Astrocyte (in vitro differentiated cells and primary cell): ENCODE measurements around the gene ATP8A1. TPM values are rescaled to one million over a fixed set of nuclear protein-coding genes. Genes with fewer than 3 reads are reported as not detected.

Source experiments
- DNase-seq: peaks from one replicate; pipeline ENCODE4 v3.0.0-alpha.2; 2010; ENCODE audit warnings: low read depth
- FAIRE-seq: peaks from 2 replicates; lab custom pipeline; 2011; peaks lifted over from hg19 to GRCh38; lab: Jason Lieb, UNC
- H2AFZ ChIP-seq: 2 replicates; pipeline ENCODE4 v1.6.0; 2012; ENCODE audit warnings: low read depth, low read length, inconsistent platforms
- H3K27ac ChIP-seq: 2 replicates; pipeline ENCODE4 v1.5.1; 2011; ENCODE audit warnings: low read depth, low read length, inconsistent platforms
- H3K27me3 ChIP-seq: 2 replicates; pipeline ENCODE4 v1.6.0; 2011; ENCODE audit warnings: low read length, inconsistent platforms; ENCODE audit not compliant: insufficient read depth
- H3K36me3 ChIP-seq: 2 replicates; pipeline ENCODE4 v1.5.1; 2011; ENCODE audit warnings: low read length, inconsistent platforms; ENCODE audit not compliant: insufficient read depth
- H3K4me1 ChIP-seq: 2 replicates; pipeline ENCODE4 v1.5.1; 2011; ENCODE audit warnings: low read length, inconsistent platforms; ENCODE audit not compliant: insufficient read depth
- H3K4me2 ChIP-seq: 2 replicates; pipeline ENCODE4 v1.6.0; 2012; ENCODE audit warnings: low read length, inconsistent platforms
- H3K4me3 ChIP-seq: 2 replicates; pipeline ENCODE4 v1.5.1; 2011; ENCODE audit warnings: low read depth, mild to moderate bottlenecking, low read length, inconsistent platforms; ENCODE audit not compliant: insufficient read depth
- H3K79me2 ChIP-seq: 2 replicates; pipeline ENCODE4 v1.6.0; 2012; ENCODE audit warnings: mild to moderate bottlenecking, low read length, inconsistent platforms; ENCODE audit not compliant: insufficient read depth
- H3K9ac ChIP-seq: 2 replicates; pipeline ENCODE4 v1.6.0; 2012; ENCODE audit warnings: mild to moderate bottlenecking, low read length, inconsistent platforms
- H3K9me3 ChIP-seq: 2 replicates; pipeline ENCODE4 v1.5.1; 2012; ENCODE audit warnings: low read depth, mild to moderate bottlenecking, low read length, inconsistent platforms; ENCODE audit not compliant: insufficient read depth
- H4K20me1 ChIP-seq: 2 replicates; pipeline ENCODE4 v1.6.0; 2012; ENCODE audit warnings: low read length, inconsistent platforms; ENCODE audit not compliant: insufficient read depth
- H3K27ac Mint-ChIP-seq: one replicate; pipeline ENCODE4 v1.8.0; 2021; ENCODE audit warnings: mild to moderate bottlenecking, mixed read lengths; ENCODE audit not compliant: unreplicated experiment
- H3K27me3 Mint-ChIP-seq: one replicate; pipeline ENCODE4 v1.8.0; 2021; ENCODE audit warnings: low read depth, mixed read lengths; ENCODE audit not compliant: unreplicated experiment
- H3K36me3 Mint-ChIP-seq: one replicate; pipeline ENCODE4 v1.8.0; 2021; ENCODE audit warnings: low read depth, mixed read lengths; ENCODE audit not compliant: unreplicated experiment
- H3K4me1 Mint-ChIP-seq: one replicate; pipeline ENCODE4 v1.8.0; 2021; ENCODE audit warnings: low read depth, mixed read lengths; ENCODE audit not compliant: unreplicated experiment
- H3K4me3 Mint-ChIP-seq: one replicate; pipeline ENCODE4 v1.8.0; 2021; ENCODE audit warnings: mild to moderate bottlenecking, moderate library complexity, mixed read lengths; ENCODE audit not compliant: unreplicated experiment
- H3K9me3 Mint-ChIP-seq: one replicate; pipeline ENCODE4 v1.8.0; 2021; ENCODE audit warnings: mild to moderate bottlenecking, mixed read lengths; ENCODE audit not compliant: unreplicated experiment
- EZH2 ChIP-seq: IDR thresholded peaks from 2 replicates; pipeline ENCODE4 v1.6.1; 2012; ENCODE audit warnings: mild to moderate bottlenecking, low read length, inconsistent platforms; ENCODE audit not compliant: insufficient read depth
- total RNA-seq: library from RNA; stranded (reverse); gene quantifications from 2 replicates; pipeline ENCODE4 v1.2.1, GENCODE V29; 2021
- TF ChIP-seq, protein P1 (sequence below): IDR thresholded peaks from 2 replicates; pipeline ENCODE4 v1.5.1; 2011; ENCODE audit warnings: low read depth, mild to moderate bottlenecking, inconsistent platforms, low read length, moderate library complexity; ENCODE audit not compliant: insufficient read depth

ATP8A1 gene
- total RNA-seq, 1 donor from 2014 or later = 2.9 TPM

DNA sequence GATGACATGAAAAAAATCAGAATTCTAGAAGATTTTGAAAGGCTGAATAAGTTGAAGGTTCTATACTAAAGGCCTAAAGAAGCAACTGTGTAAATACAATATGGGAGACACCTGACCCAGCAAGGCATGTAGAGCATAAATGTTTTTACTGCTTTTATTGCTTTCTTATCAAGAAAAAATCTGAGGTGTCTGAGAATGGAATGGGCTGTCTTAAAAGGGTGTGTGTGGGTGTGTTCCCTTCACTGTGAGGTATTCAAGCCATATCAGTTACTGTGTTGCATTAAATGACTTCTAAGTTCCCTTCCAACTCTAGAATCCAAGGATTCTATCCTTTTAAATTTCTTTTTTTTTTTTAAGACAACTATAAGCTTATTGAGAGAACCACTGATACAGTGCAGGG is 15.7 kb downstream of the ATP8A1 start:
- Histone ChIP-seq H3K9ac (no peak overlapping the region), H3K4me1 (no peaks in the 10 kb centered on the region), H4K20me1 (no peaks in the 10 kb centered on the region), H3K36me3 (no peaks in the 10 kb centered on the region), H3K27ac (no peak overlapping the region), H3K79me2 (no peaks in the 10 kb centered on the region), H3K9me3 (no peaks in the 10 kb centered on the region), H3K27me3 (no peaks in the 10 kb centered on the region), H3K4me2 (no peak overlapping the region), H3K4me3 (no peak overlapping the region), H2AFZ (no peak overlapping the region)
- DNase-seq (no peak), FAIRE-seq (no peak)
- H3K27ac Mint-ChIP-seq = no peak overlapping the region
- no peak overlapping the region for H3K4me3 Mint-ChIP-seq
- peaks cover 2% of the 10 kb centered on the region for H3K4me1 Mint-ChIP-seq
- H3K36me3 Mint-ChIP-seq = no peaks in the 10 kb centered on the region
- H3K9me3 Mint-ChIP-seq = no peaks in the 10 kb centered on the region
- no peaks in the 10 kb centered on the region for H3K27me3 Mint-ChIP-seq
- no peak for TF ChIP-seq EZH2
- TF ChIP-seq, protein P1, sequence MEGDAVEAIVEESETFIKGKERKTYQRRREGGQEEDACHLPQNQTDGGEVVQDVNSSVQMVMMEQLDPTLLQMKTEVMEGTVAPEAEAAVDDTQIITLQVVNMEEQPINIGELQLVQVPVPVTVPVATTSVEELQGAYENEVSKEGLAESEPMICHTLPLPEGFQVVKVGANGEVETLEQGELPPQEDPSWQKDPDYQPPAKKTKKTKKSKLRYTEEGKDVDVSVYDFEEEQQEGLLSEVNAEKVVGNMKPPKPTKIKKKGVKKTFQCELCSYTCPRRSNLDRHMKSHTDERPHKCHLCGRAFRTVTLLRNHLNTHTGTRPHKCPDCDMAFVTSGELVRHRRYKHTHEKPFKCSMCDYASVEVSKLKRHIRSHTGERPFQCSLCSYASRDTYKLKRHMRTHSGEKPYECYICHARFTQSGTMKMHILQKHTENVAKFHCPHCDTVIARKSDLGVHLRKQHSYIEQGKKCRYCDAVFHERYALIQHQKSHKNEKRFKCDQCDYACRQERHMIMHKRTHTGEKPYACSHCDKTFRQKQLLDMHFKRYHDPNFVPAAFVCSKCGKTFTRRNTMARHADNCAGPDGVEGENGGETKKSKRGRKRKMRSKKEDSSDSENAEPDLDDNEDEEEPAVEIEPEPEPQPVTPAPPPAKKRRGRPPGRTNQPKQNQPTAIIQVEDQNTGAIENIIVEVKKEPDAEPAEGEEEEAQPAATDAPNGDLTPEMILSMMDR = no peak

DNA sequence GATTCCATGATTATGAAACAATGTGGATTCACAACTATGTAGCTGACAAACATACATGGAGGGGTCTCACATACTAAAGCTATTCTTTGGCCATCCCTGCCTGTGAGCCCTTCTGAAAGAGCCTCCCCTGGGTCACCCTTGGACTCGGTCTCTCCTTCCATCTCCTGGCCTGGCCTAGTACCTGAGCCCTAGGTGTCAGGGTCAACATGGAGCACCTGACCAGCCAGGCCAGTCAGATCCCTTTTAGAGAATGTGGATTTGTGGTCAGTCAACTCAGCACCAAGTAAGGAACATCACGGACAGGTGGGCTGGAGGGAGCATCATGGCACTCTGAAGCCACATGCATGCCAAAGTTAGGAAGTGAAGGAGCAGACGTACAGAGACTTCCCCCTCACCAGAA is 16.3 kb downstream of the ATP8A1 start:
- H3K36me3 ChIP-seq = no peaks in the 10 kb centered on the region
- no peaks in the 10 kb centered on the region for H3K27me3 ChIP-seq
- Mint-ChIP-seq H3K27ac (no peak overlapping the region), H3K4me1 (peaks cover 2% of the 10 kb centered on the region), H3K9me3 (no peaks in the 10 kb centered on the region), H3K27me3 (no peaks in the 10 kb centered on the region), H3K36me3 (no peaks in the 10 kb centered on the region), H3K4me3 (no peak overlapping the region)
- FAIRE-seq (no peak), DNase-seq (no peak)
- no peak overlapping the region for H3K4me2 ChIP-seq
- H2AFZ ChIP-seq = no peak overlapping the region
- no peak overlapping the region for H3K4me3 ChIP-seq
- H3K9me3 ChIP-seq = no peaks in the 10 kb centered on the region
- TF ChIP-seq EZH2 = no peak
- TF ChIP-seq, protein P1 = no peak
- no peaks in the 10 kb centered on the region for H3K79me2 ChIP-seq
- H3K9ac ChIP-seq = no peak overlapping the region
- H3K27ac ChIP-seq = no peak overlapping the region
- no peaks in the 10 kb centered on the region for H4K20me1 ChIP-seq
- H3K4me1 ChIP-seq = no peaks in the 10 kb centered on the region

DNA sequence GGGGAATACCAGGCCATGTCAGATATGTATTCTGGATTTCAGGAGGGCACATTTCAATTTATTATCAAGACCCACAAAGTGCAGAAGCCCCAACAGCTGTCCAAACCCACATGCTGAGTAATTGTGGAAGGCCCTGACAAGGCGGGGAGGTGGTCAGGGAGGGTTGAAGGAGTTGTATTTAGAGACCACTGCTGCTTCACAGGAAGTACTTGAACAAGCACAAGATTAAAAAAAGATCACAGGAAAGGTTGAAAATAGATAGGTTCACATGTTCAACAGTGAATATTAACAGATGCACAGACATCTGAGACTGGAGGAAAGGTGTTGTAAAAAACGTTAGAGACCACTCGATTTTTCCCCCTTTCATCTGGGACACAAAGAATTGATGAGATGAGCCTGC is 17.9 kb downstream of the ATP8A1 start:
- Mint-ChIP-seq H3K27ac (no peak overlapping the region), H3K36me3 (no peaks in the 10 kb centered on the region), H3K4me3 (no peak overlapping the region), H3K27me3 (no peaks in the 10 kb centered on the region), H3K4me1 (peaks cover 2% of the 10 kb centered on the region), H3K9me3 (no peaks in the 10 kb centered on the region)
- no peak overlapping the region for H3K9ac ChIP-seq
- H3K4me3 ChIP-seq = no peak overlapping the region
- TF ChIP-seq, protein P1 = no peak
- no peak for TF ChIP-seq EZH2
- H3K27ac ChIP-seq = no peak overlapping the region
- H3K9me3 ChIP-seq = no peaks in the 10 kb centered on the region
- H3K4me2 ChIP-seq = no peak overlapping the region
- H3K27me3 ChIP-seq = no peaks in the 10 kb centered on the region
- DNase-seq (no peak), FAIRE-seq (no peak)
- no peaks in the 10 kb centered on the region for H4K20me1 ChIP-seq
- no peaks in the 10 kb centered on the region for H3K4me1 ChIP-seq
- no peaks in the 10 kb centered on the region for H3K79me2 ChIP-seq
- H3K36me3 ChIP-seq = no peaks in the 10 kb centered on the region
- no peak overlapping the region for H2AFZ ChIP-seq
